HG03378 (cell line): ENCODE data around the gene LYRM7.

Experiments
- ATAC-seq: cut with Tn5 transposase; IDR thresholded peaks from one replicate; pipeline ENCODE4 v1.9.1; 2021; ENCODE audit warnings: mild to moderate bottlenecking, moderate library complexity; ENCODE audit not compliant: unreplicated experiment

Gene LYRM7

DNA sequence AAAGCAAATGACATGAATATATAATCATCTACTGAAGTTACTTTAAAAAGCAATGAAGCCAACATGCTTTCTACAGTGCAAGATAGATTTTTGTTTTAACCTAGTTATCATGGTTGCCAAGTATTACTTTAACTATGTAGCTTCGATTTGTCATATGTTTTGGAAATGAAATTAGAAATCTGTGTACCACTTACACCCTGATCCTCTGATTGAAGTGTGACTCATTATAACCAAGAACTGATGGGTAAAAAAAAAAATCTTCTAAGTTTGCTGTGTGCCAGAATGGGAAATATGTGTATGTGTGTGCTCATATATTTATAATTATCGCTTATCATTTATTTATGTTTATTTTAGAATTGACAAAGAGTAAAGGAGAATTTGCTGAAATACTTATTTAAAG, 84.0 kb downstream of the LYRM7 start:
- ATAC-seq: no peak
